HG03196 (cell line): ENCODE measurements around the gene POU2F3.

Experiments used
- ATAC-seq: cut with Tn5 transposase; IDR thresholded peaks from one replicate; pipeline ENCODE4 v1.9.1; 2021; ENCODE audit not compliant: unreplicated experiment

POU2F3 gene

DNA sequence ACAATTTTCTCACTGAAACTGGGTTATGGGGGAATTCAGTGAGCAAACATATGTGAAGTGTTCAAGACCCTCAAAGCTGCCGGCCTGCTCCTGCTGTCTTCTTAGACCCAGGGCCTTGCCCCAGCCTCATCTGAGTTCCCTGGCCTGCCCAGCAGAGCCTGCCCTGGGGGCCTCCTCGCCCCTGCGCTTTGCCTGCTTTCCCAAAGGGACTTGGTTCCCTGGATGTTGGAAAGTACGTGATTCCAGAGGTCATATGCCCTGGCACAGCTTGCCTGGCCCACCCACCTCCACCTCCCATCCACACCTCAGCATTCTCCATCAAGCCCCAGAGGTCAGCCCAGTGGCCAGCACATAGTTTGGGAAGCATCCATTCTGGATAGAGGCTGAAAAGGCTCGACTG lies 13.7 kb upstream of the POU2F3 start:
- no peak for ATAC-seq

DNA sequence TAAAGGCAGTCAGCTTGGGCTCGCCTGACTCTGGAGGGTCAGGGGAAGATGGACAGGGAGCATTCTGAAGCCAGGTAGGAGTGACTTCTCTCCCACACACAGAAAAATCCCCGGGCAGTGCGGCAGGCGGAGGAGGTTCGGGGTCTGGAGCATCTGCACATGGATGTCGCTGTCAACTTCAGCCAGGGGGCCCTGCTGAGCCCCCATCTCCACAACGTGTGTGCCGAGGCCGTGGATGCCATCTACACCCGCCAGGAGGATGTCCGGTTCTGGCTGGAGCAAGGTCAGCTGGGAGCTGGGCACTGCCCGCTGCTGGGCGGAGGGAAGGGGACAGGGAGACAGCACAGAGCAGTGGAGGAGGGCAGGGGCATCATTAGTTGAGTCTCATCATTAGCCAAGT lies 13.2 kb upstream of the POU2F3 start:
- no peak for ATAC-seq

DNA sequence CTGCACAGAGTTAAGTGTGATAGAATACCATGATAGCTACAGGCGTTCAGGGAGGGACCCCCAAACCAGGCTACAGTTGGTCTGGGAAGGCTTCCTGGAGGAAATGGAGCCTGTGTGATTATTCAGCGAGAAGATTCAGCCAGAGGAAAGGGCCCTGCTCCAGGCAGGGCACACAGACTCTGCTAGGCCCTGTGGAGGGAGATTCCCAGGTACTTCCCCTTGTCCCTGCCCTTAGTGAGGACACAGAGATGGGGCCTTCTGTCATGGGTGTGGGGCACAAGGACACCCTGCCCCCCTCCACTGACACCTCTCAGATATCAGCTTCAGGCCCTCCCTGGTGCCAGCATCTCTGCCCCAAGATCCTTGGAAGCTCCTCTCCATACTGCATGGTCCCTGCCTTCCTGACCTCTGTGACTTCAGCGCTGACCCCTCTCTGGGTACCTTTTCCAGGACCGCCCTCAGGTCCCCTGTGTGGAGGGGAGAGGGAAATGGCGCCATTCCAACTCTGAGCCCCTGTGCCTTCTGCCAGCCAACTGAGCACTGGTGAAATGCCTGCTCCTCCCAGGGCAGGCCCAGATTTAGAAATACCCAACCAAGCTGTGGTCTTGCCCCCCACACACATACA lies 12.6 kb upstream of the POU2F3 start:
- ATAC-seq = no peak

DNA sequence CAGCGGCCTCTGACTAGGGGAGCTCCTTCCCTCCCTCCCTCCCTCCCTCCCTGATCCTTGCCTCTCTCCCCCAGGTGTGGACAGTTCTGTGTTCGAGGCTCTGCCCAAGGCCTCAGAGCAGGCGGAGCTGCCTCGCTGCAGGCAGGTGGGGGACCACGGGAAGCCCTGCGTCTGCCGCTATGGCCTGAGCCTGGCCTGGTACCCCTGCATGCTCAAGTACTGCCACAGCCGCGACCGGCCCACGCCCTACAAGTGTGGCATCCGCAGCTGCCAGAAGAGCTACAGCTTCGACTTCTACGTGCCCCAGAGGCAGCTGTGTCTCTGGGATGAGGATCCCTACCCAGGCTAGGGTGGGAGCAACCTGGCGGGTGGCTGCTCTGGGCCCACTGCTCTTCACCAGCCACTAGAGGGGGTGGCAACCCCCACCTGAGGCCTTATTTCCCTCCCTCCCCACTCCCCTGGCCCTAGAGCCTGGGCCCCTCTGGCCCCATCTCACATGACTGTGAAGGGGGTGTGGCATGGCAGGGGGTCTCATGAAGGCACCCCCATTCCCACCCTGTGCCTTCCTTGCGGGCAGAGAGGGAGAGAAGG lies 11.1 kb upstream of the POU2F3 start:
- no peak for ATAC-seq

DNA sequence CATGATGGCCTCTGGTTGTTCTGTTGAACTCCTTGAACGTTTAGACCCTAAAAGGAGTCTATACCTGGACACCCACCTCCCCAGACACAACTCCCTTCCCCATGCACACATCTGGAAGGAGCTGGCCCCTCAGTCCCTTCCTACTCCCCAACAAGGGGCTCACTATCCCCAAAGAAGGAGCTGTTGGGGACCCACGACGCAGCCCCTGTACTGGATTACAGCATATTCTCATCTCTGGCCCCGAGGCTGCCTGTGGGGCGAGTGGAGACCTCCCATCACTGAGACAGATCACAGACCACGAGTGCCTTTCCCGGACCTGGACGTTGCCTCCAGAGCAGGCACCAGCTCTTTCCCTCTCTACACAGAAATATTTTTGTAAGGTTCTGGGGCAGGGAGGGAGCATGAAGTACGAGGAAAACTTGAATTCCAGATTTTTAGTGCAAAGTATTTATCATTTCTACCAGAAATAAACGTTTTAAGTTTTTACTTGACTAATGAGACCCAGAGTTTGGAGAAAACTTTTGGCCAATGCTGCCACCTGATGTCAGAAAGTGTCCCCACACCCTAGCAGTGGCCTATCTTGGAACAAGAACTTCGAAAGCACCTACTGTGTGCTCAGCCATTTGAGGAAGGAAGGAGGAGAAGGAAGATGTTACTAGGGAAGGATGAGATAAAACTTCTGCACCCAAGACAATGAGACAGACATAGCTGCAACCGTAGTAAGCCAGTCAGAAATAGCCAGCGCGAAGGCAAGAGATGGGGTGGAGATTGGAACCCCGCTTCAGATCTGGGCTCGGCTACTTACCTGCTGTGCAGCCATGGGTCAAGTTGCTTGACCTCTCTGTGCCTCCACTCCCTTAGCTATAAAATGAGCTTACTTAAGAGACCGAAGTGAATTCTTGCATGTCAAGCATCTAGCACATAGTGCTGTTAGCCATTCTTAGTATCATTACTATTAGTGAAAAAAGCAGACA lies 10.2 kb upstream of the POU2F3 start:
- ATAC-seq = no peak

DNA sequence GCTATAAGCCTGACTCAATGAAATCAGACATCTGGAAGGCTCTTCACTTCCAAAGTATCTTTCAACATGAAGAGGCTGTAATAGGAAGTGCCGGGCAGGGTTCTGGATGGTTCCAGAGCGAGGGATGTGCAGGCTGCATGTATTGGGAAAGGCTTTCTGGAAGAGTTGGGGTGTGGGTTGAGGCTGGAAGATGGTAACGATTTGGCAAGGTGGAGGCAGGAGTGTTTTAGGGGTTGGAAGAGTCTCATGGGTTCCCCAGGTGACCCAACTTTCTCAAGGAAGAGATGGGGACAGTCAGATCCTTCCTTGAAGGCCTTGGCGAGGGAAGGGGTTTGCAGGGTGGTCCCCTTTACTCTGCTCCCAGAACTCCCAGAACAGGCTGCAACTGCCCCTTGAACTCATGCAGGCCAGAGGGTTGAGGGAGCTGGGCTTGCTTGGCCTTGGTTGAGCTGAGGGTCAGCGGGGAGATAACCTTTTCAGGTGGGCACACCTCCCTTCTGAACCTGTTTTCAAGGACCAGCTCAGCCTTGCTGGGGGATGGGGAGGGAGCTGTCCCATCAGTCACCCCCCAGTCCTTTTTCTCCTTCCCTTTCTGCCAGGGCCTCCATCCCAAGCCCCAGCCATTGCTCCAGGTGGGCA lies 9.4 kb upstream of the POU2F3 start:
- ATAC-seq = no peak

DNA sequence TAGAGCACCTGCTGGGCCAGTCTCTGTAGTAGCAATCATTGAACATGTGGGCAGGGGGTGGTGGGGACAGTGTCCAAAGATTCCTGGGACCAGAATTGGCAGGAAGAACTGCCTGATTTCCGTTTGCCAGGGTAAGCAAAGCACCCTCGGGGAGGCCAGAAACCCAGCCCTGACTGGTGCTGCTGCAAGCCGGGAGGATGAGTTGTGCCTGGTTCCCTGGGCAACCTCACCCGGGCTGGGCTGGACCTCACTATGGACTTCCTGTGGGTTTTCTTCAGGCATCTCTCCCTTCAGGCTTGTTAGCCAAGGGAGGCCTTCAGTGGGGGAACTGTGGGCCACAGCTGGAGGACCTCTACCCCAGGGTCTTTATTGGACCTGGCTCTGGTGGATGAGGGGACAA lies 8.0 kb upstream of the POU2F3 start:
- ATAC-seq = no peak

DNA sequence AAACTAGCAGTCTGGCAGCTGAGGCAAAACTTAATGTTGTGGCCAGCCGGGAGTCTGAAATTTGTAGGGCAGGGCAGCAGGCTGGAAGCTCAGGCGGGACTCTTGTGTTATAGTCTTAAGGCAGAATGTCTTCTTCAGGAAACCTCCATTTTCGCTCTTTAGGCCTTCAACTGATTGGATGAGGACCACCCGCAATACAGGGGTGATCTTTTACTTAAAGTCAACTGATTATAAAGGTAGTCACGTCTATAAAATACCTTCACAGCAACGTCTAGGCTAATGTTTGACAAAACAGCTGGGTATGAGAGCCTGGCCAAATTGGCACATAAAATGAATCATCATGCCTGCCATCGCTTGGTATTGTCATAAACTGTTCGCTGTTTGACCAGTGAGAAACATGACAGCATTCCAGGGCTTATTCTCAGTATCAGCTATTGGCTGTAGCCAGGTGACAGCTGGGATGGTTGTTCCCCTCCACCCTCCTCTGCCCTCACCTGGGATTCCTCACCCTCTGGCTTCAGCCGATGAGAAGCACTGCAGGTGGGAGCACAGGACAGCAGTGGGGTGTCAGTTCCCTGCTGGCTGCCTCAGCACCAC lies 6.6 kb upstream of the POU2F3 start:
- no peak for ATAC-seq

DNA sequence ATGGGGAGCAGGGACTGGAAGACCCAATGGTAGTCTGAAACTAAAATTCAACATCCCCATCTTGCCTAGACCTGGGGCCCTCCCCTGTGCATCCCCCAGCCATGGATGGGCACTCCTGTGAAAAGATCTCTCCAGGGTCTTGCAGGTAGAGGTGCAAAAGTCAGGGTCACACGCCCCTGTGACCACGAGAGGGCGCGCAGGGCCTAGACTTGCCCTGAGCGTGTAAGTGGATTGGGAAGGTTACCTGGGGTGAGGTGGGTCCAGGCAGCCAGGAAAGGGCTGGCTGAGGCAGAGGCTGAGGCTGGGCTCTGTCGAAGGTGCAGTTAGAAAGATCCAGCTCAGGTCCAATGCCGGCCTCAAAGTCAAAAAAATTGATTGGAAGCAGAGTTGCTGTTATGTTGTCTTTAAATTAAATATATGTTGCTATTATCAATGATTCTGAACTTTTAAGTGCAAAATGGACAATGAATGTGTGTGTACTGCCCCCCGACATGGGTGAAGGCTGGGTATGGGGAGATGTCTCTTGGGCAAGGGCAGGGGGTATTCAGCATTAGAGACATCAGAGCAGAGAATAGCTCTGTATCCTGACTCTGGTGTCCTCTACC lies 4.8 kb upstream of the POU2F3 start:
- no peak for ATAC-seq

DNA sequence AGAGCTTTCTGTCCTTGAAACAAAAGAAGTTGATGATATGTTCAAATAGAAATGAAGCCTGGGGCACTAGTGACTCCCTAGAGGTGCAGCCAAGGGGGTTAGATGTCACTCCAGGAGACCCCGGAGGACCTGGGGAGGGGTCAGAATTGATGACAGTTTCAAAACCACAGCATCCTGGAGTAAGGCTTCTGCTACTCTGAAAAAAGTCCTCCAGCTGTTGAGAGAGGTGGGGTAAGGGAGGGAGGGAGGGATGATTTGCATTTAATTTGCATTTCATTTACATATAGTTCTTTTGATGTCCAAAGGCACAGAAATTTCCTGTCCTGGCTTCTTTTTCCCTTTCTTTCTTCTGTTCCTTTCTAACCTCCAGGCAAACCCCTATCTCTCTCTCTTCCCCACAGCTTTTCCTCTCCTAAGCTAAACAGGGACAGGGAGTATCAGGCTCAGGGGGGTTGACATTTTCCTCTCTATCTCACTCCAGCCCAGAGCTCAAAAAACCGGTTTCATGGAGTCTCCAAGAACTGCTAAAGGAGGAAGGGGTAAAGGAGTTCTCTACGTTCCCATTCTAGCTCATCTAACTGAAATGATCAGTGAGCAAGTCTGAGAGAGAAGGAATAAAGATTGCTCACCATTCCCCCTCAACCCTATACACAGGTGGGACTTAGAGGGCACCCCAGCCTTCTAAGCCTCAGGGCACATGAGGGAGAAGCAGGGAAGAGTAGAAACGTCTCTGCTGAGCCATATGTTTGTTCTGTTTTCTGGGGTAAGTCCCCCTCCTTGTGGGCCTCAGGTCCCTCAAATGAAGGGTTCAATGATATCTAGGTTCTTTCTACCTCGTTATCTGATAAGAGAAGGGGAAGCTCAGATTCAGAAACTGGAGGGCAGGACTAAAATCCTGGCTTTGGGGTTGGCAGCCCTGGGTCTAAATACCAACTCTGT lies 3.5 kb upstream of the POU2F3 start:
- ATAC-seq = no peak

DNA sequence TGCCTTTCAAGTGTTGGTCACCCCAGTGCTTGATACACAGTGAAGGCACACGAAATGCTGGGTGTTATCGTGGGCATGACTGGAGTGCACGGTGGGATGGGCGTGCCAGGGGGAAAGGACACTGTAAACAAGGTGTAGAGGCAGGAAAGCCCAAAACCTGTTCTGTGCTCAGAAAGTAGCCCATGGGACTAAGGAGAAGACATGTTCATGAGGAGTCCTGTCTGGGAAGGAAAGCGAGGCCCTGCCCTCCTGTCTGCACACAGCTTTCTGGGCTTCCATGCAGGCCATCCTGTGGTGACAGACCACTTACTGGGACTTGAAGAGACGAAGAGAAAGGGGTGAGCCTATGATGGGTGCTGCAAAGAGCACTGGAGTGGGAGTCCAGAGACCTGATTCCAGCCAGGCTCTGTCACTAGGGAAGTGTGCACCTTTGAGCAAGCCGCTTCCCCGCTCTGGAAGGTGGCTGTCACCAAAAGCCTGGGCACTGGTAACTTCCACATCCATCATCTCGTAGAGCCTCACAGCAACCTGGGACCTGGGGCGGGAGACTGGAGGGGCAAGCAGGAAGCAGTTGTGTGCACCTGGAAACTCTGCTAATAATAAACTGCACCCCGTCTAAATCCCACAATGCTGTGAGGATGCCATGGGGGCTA lies 846 bp upstream of the POU2F3 start:
- ATAC-seq = no peak

DNA sequence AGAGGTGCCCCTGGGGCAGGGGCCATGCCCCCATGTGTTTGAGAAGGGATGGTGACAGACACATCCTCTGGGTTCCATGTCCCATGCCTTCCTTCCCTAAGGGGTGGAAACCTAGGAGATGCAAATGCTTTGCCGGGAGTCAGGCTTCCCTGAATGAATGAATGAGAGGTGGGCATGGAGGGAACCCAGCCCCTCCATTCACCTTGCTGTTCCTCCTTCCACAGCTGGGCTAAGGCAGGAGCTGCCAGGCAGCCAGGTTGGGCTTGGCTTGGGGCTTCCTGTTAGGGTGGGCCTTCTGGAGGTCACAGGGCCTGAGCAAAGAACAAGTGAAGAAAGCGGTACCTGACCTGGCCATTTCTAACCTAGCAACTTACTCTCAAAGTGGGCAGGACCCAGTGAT lies 926 bp downstream of the POU2F3 start:
- no peak for ATAC-seq

DNA sequence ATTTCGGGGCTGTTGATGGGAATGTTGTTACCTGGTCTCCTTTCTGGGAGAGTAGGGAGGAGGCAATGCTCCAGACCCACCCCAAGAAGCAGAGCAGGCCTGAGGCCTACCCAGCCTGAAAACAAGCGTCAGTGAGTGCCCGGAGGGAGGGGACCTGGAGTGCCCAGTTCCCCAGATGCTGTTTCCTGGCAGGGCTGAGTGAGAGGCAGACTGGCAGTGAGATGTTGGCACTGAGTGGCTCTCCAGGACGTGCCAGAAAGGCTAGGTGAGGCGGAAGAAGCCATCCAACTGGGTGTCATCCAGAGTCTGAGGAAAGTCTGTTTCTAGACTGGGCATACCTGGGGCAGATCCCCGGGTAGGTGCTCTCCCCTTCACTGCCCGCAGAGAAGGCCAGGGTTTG lies 1.3 kb downstream of the POU2F3 start:
- ATAC-seq = no peak

DNA sequence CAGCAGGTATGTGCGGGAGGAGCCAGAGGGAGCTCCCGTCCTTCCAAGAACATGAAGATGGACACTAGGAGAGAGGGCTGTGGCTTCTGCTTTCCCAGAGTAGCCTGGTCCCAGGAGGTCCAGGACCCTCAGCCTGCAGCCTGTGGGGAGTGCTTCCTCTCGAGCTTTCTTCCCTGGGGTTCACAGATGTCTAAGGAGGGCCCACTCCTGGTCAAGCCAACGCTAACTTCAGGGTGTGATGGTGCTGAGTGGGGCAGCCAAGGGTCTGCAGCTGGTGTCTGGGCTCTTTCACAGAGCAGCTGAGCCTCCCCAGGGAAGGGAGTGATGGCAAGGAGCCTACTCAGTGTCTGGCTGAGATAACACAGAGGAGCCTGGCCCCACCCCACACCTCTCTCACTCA lies 3.3 kb downstream of the POU2F3 start:
- ATAC-seq = no peak

DNA sequence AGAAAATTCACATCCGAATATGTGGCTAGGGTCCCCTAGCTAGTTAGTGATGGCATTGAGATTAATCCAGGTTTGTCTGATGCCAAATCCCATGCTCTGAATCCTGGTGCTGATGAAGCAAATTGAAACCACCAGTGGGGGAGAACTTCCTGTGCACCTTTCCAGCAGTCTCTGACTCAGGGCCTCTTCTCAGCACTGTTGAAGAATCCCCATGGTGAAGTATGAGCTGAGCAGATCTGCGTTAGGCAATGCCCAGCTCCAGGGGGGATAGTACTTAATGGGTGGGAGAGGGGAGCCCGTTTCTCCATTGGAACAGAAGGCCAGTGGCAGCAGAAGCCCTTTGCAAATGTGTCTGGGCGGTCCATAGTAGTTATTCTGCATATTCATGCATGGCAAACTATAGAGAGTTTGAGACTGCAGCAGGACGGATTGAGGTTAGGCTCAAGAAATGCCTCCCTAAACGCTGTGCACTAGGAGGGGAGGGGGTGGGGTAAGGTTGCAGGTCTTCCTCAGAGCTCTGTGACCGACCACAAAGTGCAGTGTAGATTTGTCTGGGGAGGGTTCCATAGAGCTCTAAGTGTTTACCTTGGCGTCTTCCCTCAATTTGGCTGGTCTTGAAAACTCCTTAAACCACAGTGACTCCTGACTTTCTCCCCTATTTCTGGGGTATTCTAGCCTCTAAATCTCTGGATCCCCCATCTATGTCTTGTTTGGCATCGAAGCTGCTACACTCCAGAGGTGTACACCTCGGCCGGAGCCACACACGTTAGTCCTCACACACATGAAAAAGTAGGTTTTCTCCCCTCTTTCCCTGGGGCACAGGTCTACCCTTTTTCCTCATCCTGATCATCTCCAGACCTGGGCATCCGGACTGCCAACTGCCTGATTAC lies 4.8 kb downstream of the POU2F3 start:
- no peak for ATAC-seq

DNA sequence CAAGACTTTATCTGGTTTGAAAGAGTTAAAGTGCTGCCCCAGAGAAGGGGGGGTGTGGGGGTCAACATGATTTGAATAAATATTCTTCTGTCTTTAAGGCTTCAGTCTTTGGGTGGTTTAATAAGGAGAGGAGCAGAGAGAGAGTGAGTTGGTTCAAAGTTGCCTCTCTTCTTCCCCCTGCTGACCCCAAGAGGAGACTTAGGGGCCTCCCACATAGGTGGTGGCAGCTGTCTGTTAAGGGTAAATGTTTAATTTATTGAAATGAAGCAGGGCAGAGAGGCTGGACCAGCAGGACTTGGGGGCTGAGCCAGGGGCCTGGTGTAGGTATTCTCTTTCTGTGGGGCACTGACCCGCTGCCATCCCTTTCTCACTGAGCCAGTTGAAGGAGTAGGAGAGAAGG lies 5.5 kb downstream of the POU2F3 start:
- ATAC-seq = no peak

DNA sequence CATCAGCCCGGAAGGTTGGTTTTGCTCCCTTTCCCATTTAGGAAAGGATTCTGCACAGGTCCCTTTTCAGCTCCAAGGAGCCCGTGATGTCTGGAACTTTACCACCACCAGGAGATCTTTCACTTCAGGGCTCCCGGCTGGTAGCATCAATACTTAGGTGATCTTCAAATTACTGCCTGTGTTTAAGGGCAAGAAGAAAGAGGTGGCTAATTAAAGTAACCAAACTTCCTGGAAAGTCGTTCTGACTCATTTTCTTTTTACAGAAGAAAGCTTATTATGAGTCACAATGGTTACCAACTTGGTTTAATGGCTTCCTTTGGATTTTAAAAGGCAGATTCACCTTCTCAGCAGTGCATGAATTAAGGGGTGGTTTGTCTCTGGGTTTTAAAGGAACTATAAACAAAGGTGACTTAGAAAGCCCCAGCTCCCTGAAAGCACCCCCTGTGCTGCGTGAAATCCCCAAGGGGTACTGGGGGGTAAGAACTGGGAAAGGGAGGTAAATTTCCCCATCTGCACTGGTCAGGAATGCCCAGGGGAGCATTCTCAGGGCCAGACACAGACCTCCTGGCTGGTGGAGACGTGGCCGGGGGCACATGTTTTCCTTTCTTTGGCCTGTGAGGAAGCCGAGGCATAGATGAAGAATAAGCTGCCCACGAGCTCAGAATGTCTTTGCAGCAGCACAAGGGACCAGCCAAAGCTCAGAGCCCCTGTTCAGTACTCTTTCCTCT lies 8.8 kb downstream of the POU2F3 start:
- ATAC-seq = peak; percentile 62
